SU-DHL-6 (cell line): ENCODE results near the gene PLEKHH2.

Experiments
- H2AFZ ChIP-seq: fragments of 200-600 bp; sonication (generic); 2 replicates; pipeline ENCODE4 v1.6.1; 2014; ENCODE audit warnings: low read depth, mild to moderate bottlenecking, moderate library complexity, mixed read lengths, antibody characterized with exemption, low read length; ENCODE audit not compliant: severe bottlenecking
- H3F3A ChIP-seq: fragments of 200-600 bp; shearing (Covaris generic); 2 replicates; pipeline ENCODE4 v1.6.0; 2016; ENCODE audit warnings: antibody characterized with exemption, mild to moderate bottlenecking; ENCODE audit not compliant: insufficient read depth
- H3K27ac ChIP-seq: fragments of 200-600 bp; sonication (generic); 2 replicates; pipeline ENCODE4 v1.5.1; 2016; ENCODE audit warnings: low read depth, mild to moderate bottlenecking, low read length, moderate library complexity, mixed read lengths
- H3K27me3 ChIP-seq: fragments of 200-600 bp; sonication (generic), shearing (Covaris generic); 2 replicates; pipeline ENCODE4 v1.6.0; 2014; ENCODE audit warnings: mild to moderate bottlenecking, low read length
- H3K36me3 ChIP-seq: fragments of 200-600 bp; sonication (generic); 2 replicates; pipeline ENCODE4 v1.6.1; 2014; ENCODE audit warnings: mild to moderate bottlenecking, low read length, mixed read lengths
- H3K4me2 ChIP-seq: fragments of 300-600, 200-600 bp; shearing (Covaris generic), sonication (generic); 2 replicates; pipeline ENCODE4 v1.6.0; 2014; ENCODE audit warnings: low read length, low read depth, mild to moderate bottlenecking; ENCODE audit not compliant: poor library complexity, severe bottlenecking
- H3K4me3 ChIP-seq: fragments of 200-600 bp; sonication (generic); 2 replicates; pipeline ENCODE4 v1.5.1; 2014; ENCODE audit warnings: antibody characterized with exemption, low read length, mild to moderate bottlenecking, mixed read lengths; ENCODE audit not compliant: insufficient read depth, poor library complexity, severe bottlenecking
- H3K79me2 ChIP-seq: fragments of 200-600 bp; sonication (generic); 2 replicates; pipeline ENCODE4 v1.6.1; 2014; ENCODE audit warnings: mild to moderate bottlenecking, low read length, moderate library complexity; ENCODE audit not compliant: insufficient read depth
- H3K9ac ChIP-seq: fragments of 200-600 bp; sonication (generic); 2 replicates; pipeline ENCODE4 v1.7.0; 2014; ENCODE audit warnings: mild to moderate bottlenecking, low read length
- H3K9me2 ChIP-seq: fragments of 200-600 bp; sonication (generic); replicated peaks from 2 replicates; pipeline ENCODE4 v1.6.1; 2014; ENCODE audit warnings: low read length; ENCODE audit not compliant: insufficient read depth
- H3K9me3 ChIP-seq: fragments of 200-600 bp; sonication (generic); 2 replicates; pipeline ENCODE4 v1.6.1; 2014; ENCODE audit warnings: low read length, mixed read lengths; ENCODE audit not compliant: insufficient read depth
- H4K20me1 ChIP-seq: fragments of 200-600 bp; sonication (generic); 2 replicates; pipeline ENCODE4 v1.6.1; 2014; ENCODE audit warnings: low read depth, mild to moderate bottlenecking, antibody characterized with exemption, low read length, moderate library complexity, mixed read lengths
- CTCF ChIP-seq: fragments of 200-600 bp; sonication (generic); IDR thresholded peaks from one replicate; pipeline ENCODE4 v1.5.1; 2017; ENCODE audit warnings: antibody characterized with exemption, mild to moderate bottlenecking, low read length, moderate library complexity; ENCODE audit not compliant: insufficient read depth, poor library complexity, severe bottlenecking
- EZH2phosphoT487 ChIP-seq: fragments of 200-600 bp; sonication (generic), shearing (Covaris generic); conservative IDR thresholded peaks from 2 replicates; pipeline ENCODE4 v1.6.1; 2018; ENCODE audit warnings: mild to moderate bottlenecking, antibody characterized with exemption, low read length, moderate library complexity, mixed read lengths

Gene PLEKHH2

GRCh38 chr2:43810888-43811287 lies 173.8 kb downstream of the PLEKHH2 start:
- no peaks in the 10 kb centered on the region for H3K79me2 ChIP-seq
- no peaks in the 10 kb centered on the region for H3K36me3 ChIP-seq
- H3K9me2 ChIP-seq: no peaks in the 10 kb centered on the region
- TF ChIP-seq EZH2phosphoT487: no peak
- TF ChIP-seq CTCF: no peak
- no peak overlapping the region for H2AFZ ChIP-seq
- no peak overlapping the region for H3K9ac ChIP-seq
- no peak overlapping the region for H3K4me3 ChIP-seq
- H3F3A ChIP-seq: no peaks in the 10 kb centered on the region
- no peak overlapping the region for H3K27ac ChIP-seq
- no peaks in the 10 kb centered on the region for H3K27me3 ChIP-seq
- no peak overlapping the region for H3K4me2 ChIP-seq
- H3K9me3 ChIP-seq: no peaks in the 10 kb centered on the region
- no peaks in the 10 kb centered on the region for H4K20me1 ChIP-seq

- TF ChIP-seq CTCF (no peak), EZH2phosphoT487 (no peak)
- no peak overlapping the region for H3K4me2 ChIP-seq
- no peak overlapping the region for H3K9ac ChIP-seq
These were observed 174.9 kb downstream of the PLEKHH2 start for GRCh38 chr2:43812006-43812405.

GRCh38 chr2:43812947-43813346 lies 175.9 kb downstream of the PLEKHH2 start:
- Histone ChIP-seq H3K36me3 (no peaks in the 10 kb centered on the region), H3K4me2 (no peak overlapping the region), H3K9me2 (no peaks in the 10 kb centered on the region), H3K79me2 (no peaks in the 10 kb centered on the region), H3K27ac (no peak overlapping the region), H3K9me3 (no peaks in the 10 kb centered on the region), H3K9ac (no peak overlapping the region), H4K20me1 (no peaks in the 10 kb centered on the region), H2AFZ (no peak overlapping the region), H3F3A (no peaks in the 10 kb centered on the region), H3K27me3 (no peaks in the 10 kb centered on the region), H3K4me3 (no peak overlapping the region)
- TF ChIP-seq CTCF: no peak
- no peak for TF ChIP-seq EZH2phosphoT487

More at GRCh38 chr2:43812006-43812405, 174.9 kb downstream of the PLEKHH2 start:
- Histone ChIP-seq H3K36me3 (no peaks in the 10 kb centered on the region), H3K4me3 (no peak overlapping the region), H3K27me3 (no peaks in the 10 kb centered on the region), H2AFZ (no peak overlapping the region), H3K9me3 (no peaks in the 10 kb centered on the region), H3K27ac (no peak overlapping the region), H4K20me1 (no peaks in the 10 kb centered on the region), H3F3A (no peaks in the 10 kb centered on the region), H3K79me2 (no peaks in the 10 kb centered on the region), H3K9me2 (no peaks in the 10 kb centered on the region)
